Activated CD4-positive, alpha-beta T cell treated with anti-CD3 and anti-CD28 coated beads, Interleukin-2, Interleukin-6, amounts not matched to agents 100 ng/mL and 50 ng/mL, durations not matched to agents 16 hours and 8 hours (primary cell): ENCODE results near the gene TFF3.
"Not testable (repeated sequence)": the region's sequence is repeated elsewhere in the genome, so short reads cannot be mapped to it uniquely, and the experiment has no call there.

Source experiments
- DNase-seq: peaks from one replicate; pipeline ENCODE4 v3.0.0-alpha.2; 2020

TFF3 gene

DNA sequence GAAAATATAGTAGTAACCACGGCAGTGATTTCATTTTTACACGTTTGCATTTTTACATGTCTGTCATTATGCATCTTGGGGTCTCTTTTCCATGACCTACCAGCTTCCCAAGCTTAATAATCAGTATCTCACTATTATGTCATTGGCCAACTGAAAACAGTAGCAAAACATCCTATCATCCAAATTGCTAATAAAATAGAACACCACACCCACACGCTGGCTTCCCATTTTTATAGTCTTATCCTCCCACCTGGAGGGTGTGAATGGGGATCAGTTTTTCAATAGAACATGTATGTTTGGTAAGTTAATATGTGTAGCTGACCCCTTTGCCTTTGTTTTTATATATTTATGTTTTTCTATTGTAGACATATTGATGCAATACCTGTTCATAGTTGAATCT, 11.8 kb downstream of the TFF3 start:
- DNase-seq, result no peak

DNA sequence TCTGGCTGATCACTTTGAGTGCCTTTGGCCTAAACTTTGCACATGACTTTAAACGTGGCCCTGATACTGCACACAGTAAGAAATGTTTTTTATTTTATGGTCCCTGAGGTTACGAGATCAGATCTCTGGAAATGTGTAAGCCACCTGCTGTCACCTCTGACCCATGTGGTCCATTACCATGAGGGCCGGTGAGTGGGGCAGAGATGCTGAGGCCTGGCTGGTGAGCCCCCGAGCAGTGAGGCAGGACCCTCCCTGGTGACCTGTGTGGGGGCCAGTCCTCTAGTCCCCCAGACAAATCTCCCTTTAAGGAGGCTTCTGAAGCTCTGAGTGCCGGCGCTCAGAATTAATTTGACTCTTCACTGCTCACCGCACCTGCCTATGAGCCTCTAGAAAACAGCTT, 12.4 kb downstream of the TFF3 start:
- no peak for DNase-seq

DNA sequence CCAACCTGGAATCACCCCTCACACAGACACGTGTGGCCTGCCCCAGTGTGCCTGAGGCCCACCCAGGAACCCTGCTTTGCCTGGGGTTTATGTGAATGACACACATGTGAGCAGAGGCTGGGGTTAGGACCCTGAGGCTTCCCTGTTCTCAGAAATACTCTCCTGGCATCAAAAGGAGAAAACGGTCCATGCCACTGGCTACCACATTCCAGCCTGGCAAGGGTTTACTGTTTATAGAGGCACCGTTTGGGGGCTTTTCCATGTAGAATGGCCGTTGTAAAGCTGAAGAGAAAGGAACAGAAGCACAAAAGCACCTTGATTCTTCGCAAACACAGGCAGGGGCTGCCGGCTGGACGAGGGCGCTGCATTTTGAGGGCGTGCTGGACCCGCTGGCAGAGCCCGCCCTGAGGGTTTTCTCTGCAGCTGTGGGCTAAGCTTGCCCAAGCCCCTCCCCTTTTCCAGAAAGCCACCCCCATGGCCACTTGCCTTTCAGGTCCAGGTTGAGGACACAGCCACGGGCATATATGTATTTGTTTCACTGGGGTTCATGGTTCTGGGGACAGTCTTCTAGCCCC, 13.0 kb downstream of the TFF3 start:
- no peak for DNase-seq

DNA sequence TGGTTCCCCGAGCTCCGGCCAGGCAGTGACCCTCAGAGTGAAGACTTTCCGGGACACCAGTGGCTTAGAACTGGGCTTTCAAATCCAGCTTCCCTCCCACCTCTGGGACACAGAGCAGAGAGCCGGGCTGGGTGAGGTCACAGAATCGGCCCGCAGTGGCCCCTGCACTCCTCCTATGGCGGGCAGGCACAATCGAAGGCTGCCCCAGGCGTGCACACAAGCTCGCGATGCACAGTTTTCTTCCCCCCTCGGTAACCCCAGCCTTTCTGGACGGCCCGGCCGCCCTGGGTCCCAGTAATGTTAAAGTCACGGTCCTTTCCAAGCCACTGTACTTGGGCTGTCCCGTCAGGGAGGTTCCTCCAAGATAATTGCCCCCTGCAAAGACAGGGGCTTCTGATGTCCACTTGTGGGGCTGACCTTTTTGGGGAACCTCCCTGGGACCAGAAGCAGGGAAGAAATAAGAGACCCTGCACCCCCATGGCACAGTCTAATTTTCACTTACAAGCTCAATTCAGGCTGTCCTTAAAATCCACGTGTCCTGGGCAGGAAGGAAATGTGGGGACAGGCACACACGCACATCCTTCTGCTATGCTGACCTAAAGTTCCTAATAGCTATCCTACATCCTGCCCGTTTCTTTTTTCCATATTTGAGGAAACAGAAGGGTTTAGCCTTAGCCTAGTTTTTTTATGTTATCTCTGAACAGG, 13.7 kb downstream of the TFF3 start:
- no peak for DNase-seq

DNA sequence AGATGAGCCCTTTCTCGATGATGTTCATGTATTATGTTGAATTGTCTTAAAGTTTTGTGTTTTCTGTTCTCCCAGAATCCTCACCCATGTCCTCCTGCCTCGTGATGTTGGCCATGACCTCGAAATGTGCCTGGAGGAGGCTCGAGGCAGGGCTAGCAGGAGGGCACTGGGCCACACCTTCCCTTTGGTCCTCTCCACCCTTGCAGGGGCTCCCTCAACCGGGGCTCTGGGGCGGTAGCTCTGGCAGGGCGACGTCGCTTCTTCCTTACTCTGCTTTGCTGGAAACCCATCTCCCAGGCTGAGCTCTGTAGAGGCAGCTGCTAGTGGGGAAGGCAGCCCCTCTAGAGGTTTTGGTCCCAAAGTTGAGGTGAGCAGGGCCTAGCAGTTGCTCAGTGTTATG, 14.3 kb downstream of the TFF3 start:
- DNase-seq, result no peak

DNA sequence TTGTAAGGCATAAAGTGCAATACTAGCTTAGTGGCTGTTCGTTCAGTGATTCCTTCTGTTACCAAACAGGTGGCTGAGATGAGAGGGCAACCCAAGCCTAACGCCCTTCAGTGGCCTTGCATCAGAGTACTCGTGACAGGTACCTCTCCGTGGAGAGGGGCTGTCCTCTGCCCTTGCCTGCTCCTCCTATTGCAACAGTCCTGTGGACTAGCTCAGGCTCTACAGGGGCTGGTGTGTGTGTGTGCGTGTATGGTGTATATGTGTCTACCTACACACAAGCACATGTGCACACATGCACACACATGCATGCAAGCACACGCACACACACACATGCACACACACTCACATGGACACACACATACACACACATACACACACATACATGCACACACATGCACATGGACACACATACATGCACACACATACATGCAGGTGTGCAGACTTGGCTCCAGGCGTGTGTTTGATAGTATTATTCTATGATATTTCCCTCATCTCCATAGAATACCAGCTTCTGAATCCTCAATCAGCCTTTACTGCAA, 15.1 kb downstream of the TFF3 start:
- no peak for DNase-seq

DNA sequence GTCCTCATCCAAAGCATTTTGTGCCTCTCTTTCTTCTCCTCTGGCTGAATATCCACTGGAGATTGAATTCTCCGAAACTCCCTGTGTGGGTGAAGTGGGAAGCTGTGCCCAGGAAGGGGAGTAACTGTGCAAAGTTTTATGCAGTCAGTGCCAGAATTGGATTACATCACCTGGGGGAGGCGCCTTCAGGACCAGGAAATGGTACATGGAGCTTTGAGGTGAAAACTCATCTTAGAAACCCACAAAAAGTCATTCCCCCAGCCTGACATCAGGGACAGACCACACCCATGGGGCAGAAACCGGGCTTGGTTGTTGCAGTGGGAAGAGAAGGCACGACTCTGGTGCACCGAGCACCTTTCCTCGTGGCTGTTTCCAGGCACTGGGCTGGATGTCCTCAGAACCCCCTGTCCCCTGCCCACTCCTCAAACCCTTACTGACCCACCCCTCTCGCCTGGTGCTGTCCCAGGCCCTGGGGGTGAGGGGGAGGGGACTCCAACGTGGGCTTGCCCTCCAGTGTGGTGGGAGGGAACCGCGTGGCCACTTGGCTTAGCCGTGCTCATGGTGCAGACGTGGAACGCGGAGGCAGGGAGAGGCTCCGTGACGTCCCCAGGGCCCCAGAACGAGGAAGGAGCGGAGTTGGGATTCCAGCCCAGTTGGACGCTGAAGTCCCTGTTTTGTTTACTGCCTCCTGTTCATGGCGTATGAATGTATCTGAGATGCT, 15.7 kb downstream of the TFF3 start:
- peak; percentile 51 for DNase-seq

DNA sequence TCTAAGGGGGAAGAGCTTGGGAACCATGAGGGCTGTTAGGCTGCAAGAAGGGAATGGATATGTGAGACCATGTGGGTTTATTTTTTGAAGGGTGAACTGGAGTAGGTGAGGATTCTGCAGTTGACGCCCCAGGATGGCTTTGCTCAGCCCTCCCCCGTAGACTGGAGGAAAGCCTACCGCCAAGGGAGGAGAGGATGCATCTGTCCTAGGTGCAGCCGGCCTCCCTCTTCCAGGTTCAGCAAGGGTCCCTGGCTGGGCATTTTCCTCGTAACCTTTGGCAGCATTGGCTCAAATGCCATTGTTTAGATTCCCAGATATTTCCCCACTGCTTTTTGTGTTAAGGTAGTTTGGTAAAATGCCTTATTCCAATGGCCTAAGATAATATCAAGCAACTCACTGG, 16.6 kb downstream of the TFF3 start:
- DNase-seq, result no peak

DNA sequence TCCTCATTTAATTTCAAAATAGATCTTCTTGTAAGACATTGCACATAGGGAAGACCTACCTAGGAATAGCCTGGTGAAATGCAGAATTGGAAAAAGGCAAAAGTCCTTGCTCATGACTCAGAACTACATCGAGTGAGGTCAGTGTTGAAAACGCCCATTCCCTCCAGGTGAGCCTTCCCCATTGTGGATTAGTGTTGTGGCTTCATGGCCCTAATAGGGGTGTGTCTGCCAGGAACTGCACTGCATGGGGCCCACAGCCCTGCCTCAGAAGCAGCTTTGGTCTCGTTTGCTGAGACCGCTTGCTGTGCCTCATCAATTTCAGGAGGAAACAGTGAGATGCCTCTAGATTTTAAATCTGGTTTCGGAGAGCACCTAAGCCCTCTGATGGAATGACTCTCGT, 17.0 kb downstream of the TFF3 start:
- no peak for DNase-seq

DNA sequence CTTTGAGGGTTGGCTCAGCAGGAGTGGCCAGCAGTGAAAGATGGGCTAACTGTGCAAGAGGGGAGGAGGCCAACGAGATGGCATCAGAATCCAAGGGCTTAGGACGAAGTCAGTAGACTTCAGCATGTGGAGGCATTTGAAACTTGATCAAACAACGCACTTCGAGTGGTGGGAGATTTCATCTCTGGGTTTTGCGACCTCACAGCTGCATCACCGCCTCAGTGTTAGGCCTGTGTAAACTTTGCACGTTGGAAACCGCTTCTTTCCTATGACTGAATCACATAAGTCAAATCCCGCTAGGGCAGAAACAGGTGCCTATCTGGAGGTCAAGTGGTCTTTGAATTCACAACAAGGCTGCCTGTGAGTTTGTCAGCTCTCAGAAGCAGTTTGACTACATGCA, 17.8 kb downstream of the TFF3 start:
- DNase-seq, result no peak

DNA sequence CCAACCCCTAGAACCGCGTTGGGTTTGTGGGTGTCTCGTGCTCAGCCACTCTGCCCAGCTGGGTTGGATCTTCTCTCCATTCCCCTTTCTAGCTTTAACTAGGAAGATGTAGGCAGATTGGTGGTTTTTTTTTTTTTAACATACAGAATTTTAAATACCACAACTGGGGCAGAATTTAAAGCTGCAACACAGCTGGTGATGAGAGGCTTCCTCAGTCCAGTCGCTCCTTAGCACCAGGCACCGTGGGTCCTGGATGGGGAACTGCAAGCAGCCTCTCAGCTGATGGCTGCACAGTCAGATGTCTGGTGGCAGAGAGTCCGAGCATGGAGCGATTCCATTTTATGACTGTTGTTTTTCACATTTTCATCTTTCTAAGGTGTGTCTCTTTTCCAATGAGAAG, 18.7 kb downstream of the TFF3 start:
- no peak for DNase-seq

DNA sequence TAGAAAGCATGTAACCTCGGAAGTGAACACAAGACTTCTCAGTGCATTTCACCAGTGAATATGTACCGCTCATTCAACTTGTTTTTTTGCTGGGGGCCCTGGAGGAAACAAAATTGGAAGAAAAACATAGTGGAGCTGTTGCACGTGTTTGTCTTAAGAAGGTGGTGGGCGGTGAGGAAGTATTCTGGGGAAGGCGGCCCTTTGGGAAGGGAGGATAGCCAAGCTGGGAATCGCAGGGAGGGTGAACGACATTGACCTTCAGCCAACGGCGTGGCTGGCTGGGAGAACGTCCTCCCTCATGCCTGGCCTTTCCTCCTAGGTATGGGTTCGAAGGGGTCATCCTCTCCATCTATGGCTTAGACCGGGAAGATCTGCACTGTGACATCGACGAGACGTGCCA, 19.4 kb downstream of the TFF3 start:
- DNase-seq, result no peak

DNA sequence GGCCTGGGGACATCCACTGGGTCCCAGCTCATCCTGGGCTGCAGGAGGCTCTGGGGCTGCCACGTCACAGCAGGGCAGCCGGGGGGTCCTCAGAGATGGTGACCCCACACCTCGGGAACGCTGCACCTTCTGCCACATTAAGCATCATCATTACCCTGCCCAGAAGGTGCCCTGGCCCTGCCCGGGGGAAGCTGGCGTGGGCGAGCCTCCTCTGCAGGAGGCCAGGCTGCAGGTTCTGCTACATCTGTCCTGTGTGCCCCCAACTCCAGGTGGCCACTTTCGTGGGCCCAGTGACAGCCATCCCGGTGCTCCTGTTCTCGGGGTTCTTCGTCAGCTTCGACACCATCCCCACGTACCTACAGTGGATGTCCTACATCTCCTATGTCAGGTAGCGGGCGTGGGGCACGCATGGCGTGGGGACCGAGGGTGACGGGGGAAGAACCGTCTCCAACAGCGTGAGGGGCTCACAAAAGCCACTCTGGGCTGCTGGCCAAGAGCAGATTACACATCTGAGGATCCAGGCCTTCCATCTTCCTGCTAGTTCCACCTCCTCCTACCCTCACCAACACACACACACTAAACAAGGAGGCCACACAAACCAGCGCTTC, 20.8 kb downstream of the TFF3 start:
- DNase-seq, result no peak

DNA sequence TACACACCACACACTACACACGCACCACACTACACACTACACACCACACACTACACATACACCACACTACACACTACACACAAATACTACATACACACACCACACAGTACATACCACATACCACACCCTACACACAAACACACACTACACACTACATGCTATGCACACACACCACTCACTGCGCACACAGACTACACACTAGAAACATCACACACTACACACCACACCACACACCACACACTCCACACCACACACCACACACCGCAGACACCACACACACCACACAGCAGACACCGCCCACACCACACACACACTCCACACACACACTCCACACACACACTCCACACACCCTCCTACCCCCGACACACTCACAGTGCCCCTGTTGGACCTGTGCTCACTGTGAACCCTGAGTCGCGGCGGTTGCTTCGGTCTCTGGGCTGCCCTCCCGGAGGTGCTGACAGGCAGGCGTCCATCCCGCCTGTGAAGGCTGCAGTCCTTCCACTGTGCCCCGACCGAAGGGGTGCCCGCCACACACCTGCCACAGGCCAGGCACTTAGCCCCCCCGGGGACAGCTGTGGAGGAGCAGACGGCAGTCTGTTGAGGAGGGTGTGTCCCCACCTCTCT, 21.4 kb downstream of the TFF3 start:
- DNase-seq, result no peak

DNA sequence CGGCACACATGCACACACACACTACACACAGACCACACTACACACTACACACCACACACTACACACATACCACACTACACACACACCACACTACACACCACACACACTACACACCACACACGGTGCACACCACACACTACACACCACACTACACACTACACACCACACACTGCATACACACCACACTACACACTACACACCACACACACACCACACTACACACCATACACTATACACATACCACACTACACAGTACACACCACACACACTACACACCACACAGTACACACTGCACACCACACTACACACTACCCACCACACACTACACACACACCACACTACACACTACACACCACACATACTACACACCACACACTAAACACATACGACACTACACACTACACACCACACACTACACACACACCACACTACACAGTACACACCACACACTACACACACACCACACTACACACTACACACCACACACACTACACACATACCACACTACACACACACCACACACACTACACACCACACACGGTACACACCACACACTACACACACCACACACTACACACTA, 22.6 kb downstream of the TFF3 start:
- DNase-seq, result not testable (repeated sequence)

DNA sequence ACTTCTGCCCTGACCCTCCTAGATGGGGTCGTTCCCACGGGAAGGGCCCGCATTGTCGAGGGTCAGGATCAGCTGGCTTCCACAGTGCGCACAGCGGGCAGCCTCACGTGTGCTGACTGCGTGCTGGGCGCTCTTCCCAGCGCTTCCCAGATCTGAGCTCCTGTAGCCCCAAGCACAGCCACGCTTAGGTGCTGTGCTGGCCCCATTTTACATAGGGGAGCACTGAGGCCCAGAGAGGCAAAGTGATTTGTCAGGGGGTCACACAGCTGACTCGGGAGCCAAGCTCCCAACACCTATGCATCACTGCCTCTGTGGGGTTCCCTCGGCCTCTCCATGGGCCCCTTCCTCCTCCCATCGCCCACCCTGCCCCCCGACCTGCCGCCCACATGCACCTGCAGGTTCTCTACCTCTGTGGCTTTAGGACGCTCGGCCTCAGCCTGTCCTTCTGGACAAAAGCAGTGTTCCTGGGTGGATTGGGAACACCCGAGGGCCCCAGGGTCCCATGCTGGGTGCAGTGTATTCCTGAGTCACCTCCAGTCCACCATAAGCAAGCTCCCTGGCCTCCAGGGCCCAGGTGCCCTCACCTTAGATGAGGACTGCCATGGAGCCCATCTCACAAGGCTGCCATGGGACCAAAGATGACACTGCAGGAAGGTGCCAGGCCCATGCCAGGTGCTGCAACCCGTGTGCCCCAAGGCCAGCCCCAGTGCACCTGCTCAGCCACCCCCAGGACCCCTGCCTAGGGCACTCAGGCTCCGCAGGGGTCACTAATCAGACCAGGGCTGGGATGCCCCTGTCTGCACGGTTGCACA, 23.3 kb downstream of the TFF3 start:
- no peak for DNase-seq

DNA sequence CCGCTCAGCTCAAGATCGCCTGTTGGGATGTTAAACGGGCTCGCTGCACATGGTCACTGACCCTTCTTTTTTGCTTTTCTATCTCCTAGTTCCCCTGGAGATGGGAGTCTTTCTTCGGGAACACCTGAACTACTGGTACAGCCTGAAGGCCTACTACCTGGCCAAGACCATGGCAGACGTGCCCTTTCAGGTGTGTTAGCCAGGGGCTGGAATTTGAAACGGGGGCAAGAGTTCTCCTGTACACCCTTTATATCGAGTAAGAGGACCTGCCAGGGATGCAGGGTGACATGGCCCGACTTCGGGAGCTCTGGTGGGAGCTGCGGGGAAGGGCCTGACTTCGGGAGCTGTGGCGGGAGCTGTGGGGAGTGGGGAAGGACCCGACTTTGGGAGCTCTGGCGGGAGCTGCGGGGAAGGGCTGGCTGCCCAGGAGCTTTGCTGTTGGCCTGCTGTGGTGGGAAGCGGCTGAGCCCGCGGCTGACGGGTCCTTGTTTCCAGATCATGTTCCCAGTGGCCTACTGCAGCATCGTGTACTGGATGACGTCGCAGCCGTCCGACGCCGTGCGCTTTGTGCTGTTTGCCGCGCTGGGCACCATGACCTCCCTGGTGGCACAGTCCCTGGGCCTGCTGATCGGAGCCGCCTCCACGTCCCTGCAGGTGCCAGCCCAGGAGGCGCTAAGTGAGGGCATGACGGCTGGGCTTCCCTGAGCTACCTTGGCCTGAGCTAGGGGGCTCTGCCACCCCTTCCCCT, 24.0 kb downstream of the TFF3 start:
- no peak for DNase-seq

DNA sequence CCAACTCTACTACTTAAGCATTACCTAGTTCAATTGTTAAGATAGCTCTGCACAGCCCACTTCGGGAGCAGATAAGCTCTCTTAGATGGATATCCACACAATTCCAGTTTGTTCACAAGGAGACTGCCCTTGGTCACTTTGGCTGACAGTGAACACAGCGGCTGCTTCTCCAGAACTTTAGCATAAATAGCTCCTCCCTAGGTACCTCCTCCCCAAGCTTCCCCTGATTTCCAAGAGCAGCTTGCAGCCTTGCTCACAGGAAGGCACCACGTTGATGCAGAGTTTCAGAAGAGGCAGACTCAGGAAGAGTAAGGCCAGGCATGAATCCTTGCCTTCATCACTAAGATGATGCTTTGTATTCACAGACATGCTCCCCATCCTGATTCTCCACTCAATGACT, 24.7 kb downstream of the TFF3 start:
- no peak for DNase-seq

DNA sequence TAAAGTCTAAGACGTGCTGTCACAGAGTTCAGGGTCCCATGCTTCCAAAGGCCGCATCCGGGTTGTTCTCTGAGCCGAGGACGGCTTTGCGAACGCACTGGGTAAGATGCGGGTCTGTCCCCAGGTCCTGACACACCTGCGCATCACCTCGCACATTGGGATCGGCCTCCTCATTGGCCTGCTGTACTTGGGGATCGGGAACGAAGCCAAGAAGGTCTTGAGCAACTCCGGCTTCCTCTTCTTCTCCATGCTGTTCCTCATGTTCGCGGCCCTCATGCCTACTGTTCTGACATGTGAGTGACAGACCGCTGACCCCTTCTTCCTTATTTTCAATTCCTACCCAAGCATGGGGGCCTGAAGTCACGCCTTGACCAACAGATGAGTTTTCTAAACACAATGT, 25.3 kb downstream of the TFF3 start:
- no peak for DNase-seq

DNA sequence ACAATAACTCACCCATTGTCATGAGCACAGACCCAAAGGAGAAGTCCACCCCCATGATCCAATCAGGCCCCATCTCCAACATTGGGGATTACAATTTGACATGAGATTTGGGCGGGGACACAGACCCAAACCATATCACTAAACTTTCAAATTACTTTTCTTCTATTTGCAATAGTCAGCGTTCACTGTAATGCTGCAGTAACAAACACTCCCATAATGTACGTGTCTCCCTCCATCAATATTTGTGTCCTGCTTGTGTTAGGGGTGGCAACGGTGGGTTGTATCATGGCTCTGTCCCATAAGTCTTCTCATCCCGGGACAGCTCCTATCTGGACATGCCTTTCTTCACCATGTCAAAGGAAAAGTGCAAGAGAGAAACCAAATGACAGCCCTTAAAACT, 26.2 kb downstream of the TFF3 start:
- DNase-seq, result no peak
